H9 (cell line): ENCODE results near the gene ZMIZ2. TPM values are rescaled to one million over a fixed set of nuclear protein-coding genes. Genes with fewer than 3 reads are reported as not detected.

ENCODE experiments used
- DNase-seq: peaks from one replicate; pipeline ENCODE4 v3.0.0-alpha.2; 2017
- H2AFZ ChIP-seq: one replicate; pipeline ENCODE4 v1.6.1; 2013; ENCODE audit warnings: mild to moderate bottlenecking, low read length, control low read depth, moderate library complexity
- H2AK5ac ChIP-seq: 2 replicates; pipeline ENCODE4 v1.6.1; 2013; ENCODE audit warnings: low read length, control low read depth, mixed read lengths; ENCODE audit not compliant: insufficient read length
- H2BK120ac ChIP-seq: one replicate; pipeline ENCODE4 v1.6.1; 2013; ENCODE audit warnings: low read depth, mild to moderate bottlenecking, low read length, control low read depth, inconsistent platforms; ENCODE audit not compliant: poor library complexity, severe bottlenecking
- H2BK12ac ChIP-seq: 2 replicates; pipeline ENCODE4 v1.6.1; 2013; ENCODE audit warnings: low read length, control low read depth, mixed read lengths, low read depth; ENCODE audit not compliant: insufficient read length
- H2BK15ac ChIP-seq: 2 replicates; pipeline ENCODE4 v1.6.1; 2013; ENCODE audit warnings: low read depth, low read length, control low read depth
- H2BK20ac ChIP-seq: one replicate; pipeline ENCODE4 v1.6.1; 2013; ENCODE audit warnings: low read depth, mild to moderate bottlenecking, low read length, control low read depth, inconsistent platforms; ENCODE audit not compliant: poor library complexity, severe bottlenecking
- H2BK5ac ChIP-seq: 2 replicates; pipeline ENCODE4 v1.6.1; 2013; ENCODE audit warnings: low read length, control low read depth, mixed read lengths; ENCODE audit not compliant: insufficient read length
- H3K14ac ChIP-seq: 2 replicates; pipeline ENCODE4 v1.6.1; 2013; ENCODE audit warnings: low read length, control low read depth; ENCODE audit not compliant: insufficient read depth
- H3K18ac ChIP-seq: 2 replicates; pipeline ENCODE4 v1.6.1; 2013; ENCODE audit warnings: low read depth, mild to moderate bottlenecking, mixed read lengths, low read length, control low read depth; ENCODE audit not compliant: insufficient read length
- H3K23ac ChIP-seq: 2 replicates; pipeline ENCODE4 v1.6.1; 2013; ENCODE audit warnings: low read length, control low read depth, mixed read lengths, low read depth; ENCODE audit not compliant: insufficient read length
- H3K23me2 ChIP-seq: 2 replicates; pipeline ENCODE4 v1.6.1; 2013; ENCODE audit warnings: low read depth, mild to moderate bottlenecking, mixed read lengths, low read length, control low read depth; ENCODE audit not compliant: insufficient read length, poor library complexity, severe bottlenecking
- H3K27ac ChIP-seq: 2 replicates; pipeline ENCODE4 v1.5.1; 2013; ENCODE audit warnings: low read length, control low read depth, mixed read lengths, low read depth; ENCODE audit not compliant: insufficient read length
- H3K27me3 ChIP-seq: 2 replicates; pipeline ENCODE4 v1.6.1; 2013; ENCODE audit warnings: low read length, control low read depth, inconsistent platforms; ENCODE audit not compliant: insufficient read depth
- H3K4ac ChIP-seq: 2 replicates; pipeline ENCODE4 v1.6.1; 2013; ENCODE audit warnings: low read depth, mild to moderate bottlenecking, control low read depth, inconsistent platforms, low read length, moderate library complexity
- H3K4me1 ChIP-seq: 2 replicates; pipeline ENCODE4 v1.6.1; 2013; ENCODE audit warnings: low read length, control low read depth, inconsistent platforms; ENCODE audit not compliant: insufficient read depth
- H3K4me2 ChIP-seq: 2 replicates; pipeline ENCODE4 v1.6.1; 2013; ENCODE audit warnings: low read length, control low read depth, mixed read lengths; ENCODE audit not compliant: insufficient read length, insufficient read depth
- H3K56ac ChIP-seq: 2 replicates; pipeline ENCODE4 v1.6.1; 2013; ENCODE audit warnings: low read depth, mild to moderate bottlenecking, mixed read lengths, low read length, control low read depth; ENCODE audit not compliant: insufficient read length
- H3K79me1 ChIP-seq: 2 replicates; pipeline ENCODE4 v1.6.1; 2013; ENCODE audit warnings: low read depth, mild to moderate bottlenecking, moderate library complexity, low read length, control low read depth, inconsistent platforms; ENCODE audit not compliant: insufficient read depth, poor library complexity, severe bottlenecking
- H3K79me2 ChIP-seq: 2 replicates; pipeline ENCODE4 v1.6.1; 2013; ENCODE audit warnings: low read length, control low read depth, inconsistent platforms; ENCODE audit not compliant: insufficient read depth
- H3K9ac ChIP-seq: 2 replicates; pipeline ENCODE4 v1.6.1; 2013; ENCODE audit warnings: low read length, control low read depth, mixed read lengths; ENCODE audit not compliant: insufficient read length; ENCODE audit errors: extremely low read depth
- H3K9me3 ChIP-seq: one replicate; pipeline ENCODE4 v1.6.1; 2013; ENCODE audit warnings: low read depth, low read length, inconsistent platforms; ENCODE audit not compliant: control insufficient read depth
- H3T11ph ChIP-seq: one replicate; pipeline ENCODE4 v1.6.1; 2013; ENCODE audit warnings: mild to moderate bottlenecking, low read length, control low read depth, inconsistent platforms
- H4K20me1 ChIP-seq: one replicate; pipeline ENCODE4 v1.6.1; 2013; ENCODE audit not compliant: control insufficient read depth, insufficient read length, insufficient read depth
- H4K5ac ChIP-seq: 2 replicates; pipeline ENCODE4 v1.6.1; 2013; ENCODE audit warnings: low read depth, mild to moderate bottlenecking, mixed read lengths, low read length, control low read depth; ENCODE audit not compliant: insufficient read length
- H4K8ac ChIP-seq: replicated peaks from 2 replicates; pipeline ENCODE4 v1.6.1; 2013; ENCODE audit warnings: low read length, control low read depth, mixed read lengths, low read depth; ENCODE audit not compliant: insufficient read length
- H4K91ac ChIP-seq: 2 replicates; pipeline ENCODE4 v1.6.1; 2013; ENCODE audit warnings: low read depth, mild to moderate bottlenecking, moderate library complexity, mixed read lengths, low read length, control low read depth; ENCODE audit not compliant: insufficient read length
- H3K27ac Mint-ChIP-seq, 3 experiments: 2 replicates in 2 of 3; 3 replicates in 1 of 3; pipeline ENCODE4 v1.8.0; 2020 to 2021; ENCODE audit warnings: mixed read lengths in 3 of 3, mild to moderate bottlenecking in 1 of 3, moderate library complexity in 1 of 3
- H3K27me3 Mint-ChIP-seq: 2 replicates; pipeline ENCODE4 v1.8.0; 2021; ENCODE audit warnings: low read depth, mild to moderate bottlenecking, moderate library complexity, mixed read lengths
- H3K36me3 Mint-ChIP-seq, 3 experiments: 2 replicates in 2 of 3; 3 replicates in 1 of 3; pipeline ENCODE4 v1.8.0; 2020 to 2021; ENCODE audit warnings: low read depth in 3 of 3, mixed read lengths in 3 of 3; ENCODE audit not compliant: insufficient read depth in 1 of 3
- H3K4me1 Mint-ChIP-seq, 2 experiments: 2 replicates each; pipeline ENCODE4 v1.8.0; 2020; ENCODE audit warnings: mixed read lengths in 2 of 2
- H3K4me3 Mint-ChIP-seq, 2 experiments: 2 replicates in 1 of 2; 3 replicates in 1 of 2; pipeline ENCODE4 v1.8.0; 2020 to 2021; ENCODE audit warnings: mild to moderate bottlenecking in 2 of 2, mixed read lengths in 2 of 2, moderate library complexity in 1 of 2
- H3K9me3 Mint-ChIP-seq, 2 experiments: 2 replicates in 1 of 2; 3 replicates in 1 of 2; pipeline ENCODE4 v1.8.0; 2020; ENCODE audit warnings: mild to moderate bottlenecking in 2 of 2, mixed read lengths in 2 of 2, moderate library complexity in 1 of 2
- WGBS: extraction: QIAGEN DNeasy Blood & Tissue Kit; methylation state at CpG from one replicate; pipeline ENCODE4 v1.1.7; 2013; ENCODE audit warnings: missing lambda C conversion rate, low lambda C conversion rate, mixed read lengths; ENCODE audit not compliant: insufficient read length; ENCODE audit errors: extremely low coverage; 5-methylcytosine and 5-hydroxymethylcytosine counted together
- total RNA-seq: library from RNA; stranded (reverse); gene quantifications from 2 replicates; pipeline ENCODE4 v1.2.1, GENCODE V29; 2021
- TF ChIP-seq, protein P1 (sequence below): fragments of 200-600 bp; sonication (generic); conservative IDR thresholded peaks from 3 replicates; pipeline ENCODE4 v1.8.0; 2021; ENCODE audit warnings: antibody characterized with exemption, mild to moderate bottlenecking

Gene ZMIZ2
- total RNA-seq, 1 experiment from 2014 or later, result 72.9 TPM

DNA sequence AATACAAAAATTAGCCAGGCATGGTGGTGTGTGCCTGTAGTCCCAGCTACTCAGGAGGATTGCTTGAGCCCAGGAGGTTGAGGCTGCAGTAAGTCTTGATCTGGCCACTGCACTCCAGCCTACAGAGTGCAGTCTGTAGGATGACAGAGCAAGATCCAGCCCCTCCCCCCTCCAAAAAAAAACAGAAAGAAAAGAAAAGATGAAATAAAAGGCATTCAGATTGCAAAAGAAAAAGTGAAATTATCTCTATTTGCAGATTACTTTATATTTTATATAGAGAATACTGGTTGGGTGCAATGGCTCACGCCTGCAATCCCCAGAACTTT, 20.7 kb upstream of the ZMIZ2 start:
- Histone ChIP-seq H2BK5ac (no peak overlapping the region), H2BK15ac (no peak overlapping the region), H3K4me1 (no peaks in the 10 kb centered on the region), H3K79me1 (no peaks in the 10 kb centered on the region), H3K79me2 (no peaks in the 10 kb centered on the region), H3K4me2 (no peak overlapping the region), H3K4ac (no peak overlapping the region), H3K23ac (no peak overlapping the region), H3K27ac (no peak overlapping the region), H4K5ac (no peak overlapping the region), H2BK120ac (no peak overlapping the region), H3K18ac (no peak overlapping the region), H3T11ph (no peak overlapping the region), H2AFZ (no peak overlapping the region), H3K9ac (no peak overlapping the region), H4K20me1 (no peaks in the 10 kb centered on the region), H2AK5ac (no peak overlapping the region), H2BK12ac (no peak overlapping the region), H4K91ac (no peak overlapping the region), H3K27me3 (no peaks in the 10 kb centered on the region), H3K14ac (no peak overlapping the region), H3K23me2 (no peaks in the 10 kb centered on the region), H3K56ac (no peak overlapping the region), H2BK20ac (no peak overlapping the region), H3K9me3 (no peaks in the 10 kb centered on the region), H4K8ac (no peak overlapping the region)
- no peaks in the 10 kb centered on the region; a peak in 1 of 5 replicates for H3K9me3 Mint-ChIP-seq
- WGBS, result no CpG with 5 or more reads among the region's 1 CpG
- no peaks in the 10 kb centered on the region for H3K36me3 Mint-ChIP-seq
- TF ChIP-seq, protein P1, sequence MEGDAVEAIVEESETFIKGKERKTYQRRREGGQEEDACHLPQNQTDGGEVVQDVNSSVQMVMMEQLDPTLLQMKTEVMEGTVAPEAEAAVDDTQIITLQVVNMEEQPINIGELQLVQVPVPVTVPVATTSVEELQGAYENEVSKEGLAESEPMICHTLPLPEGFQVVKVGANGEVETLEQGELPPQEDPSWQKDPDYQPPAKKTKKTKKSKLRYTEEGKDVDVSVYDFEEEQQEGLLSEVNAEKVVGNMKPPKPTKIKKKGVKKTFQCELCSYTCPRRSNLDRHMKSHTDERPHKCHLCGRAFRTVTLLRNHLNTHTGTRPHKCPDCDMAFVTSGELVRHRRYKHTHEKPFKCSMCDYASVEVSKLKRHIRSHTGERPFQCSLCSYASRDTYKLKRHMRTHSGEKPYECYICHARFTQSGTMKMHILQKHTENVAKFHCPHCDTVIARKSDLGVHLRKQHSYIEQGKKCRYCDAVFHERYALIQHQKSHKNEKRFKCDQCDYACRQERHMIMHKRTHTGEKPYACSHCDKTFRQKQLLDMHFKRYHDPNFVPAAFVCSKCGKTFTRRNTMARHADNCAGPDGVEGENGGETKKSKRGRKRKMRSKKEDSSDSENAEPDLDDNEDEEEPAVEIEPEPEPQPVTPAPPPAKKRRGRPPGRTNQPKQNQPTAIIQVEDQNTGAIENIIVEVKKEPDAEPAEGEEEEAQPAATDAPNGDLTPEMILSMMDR, result no peak
- H3K27ac Mint-ChIP-seq, result no peak overlapping the region
- no peaks in the 10 kb centered on the region for H3K27me3 Mint-ChIP-seq
- no peak for DNase-seq
- no peak overlapping the region for H3K4me3 Mint-ChIP-seq
- H3K4me1 Mint-ChIP-seq, result peaks cover 0 to 4% of the 10 kb centered on the region in 2 experiments; a peak in 1 of 4 replicates
